ENCODE data around the gene SLC25A10.

DNA sequence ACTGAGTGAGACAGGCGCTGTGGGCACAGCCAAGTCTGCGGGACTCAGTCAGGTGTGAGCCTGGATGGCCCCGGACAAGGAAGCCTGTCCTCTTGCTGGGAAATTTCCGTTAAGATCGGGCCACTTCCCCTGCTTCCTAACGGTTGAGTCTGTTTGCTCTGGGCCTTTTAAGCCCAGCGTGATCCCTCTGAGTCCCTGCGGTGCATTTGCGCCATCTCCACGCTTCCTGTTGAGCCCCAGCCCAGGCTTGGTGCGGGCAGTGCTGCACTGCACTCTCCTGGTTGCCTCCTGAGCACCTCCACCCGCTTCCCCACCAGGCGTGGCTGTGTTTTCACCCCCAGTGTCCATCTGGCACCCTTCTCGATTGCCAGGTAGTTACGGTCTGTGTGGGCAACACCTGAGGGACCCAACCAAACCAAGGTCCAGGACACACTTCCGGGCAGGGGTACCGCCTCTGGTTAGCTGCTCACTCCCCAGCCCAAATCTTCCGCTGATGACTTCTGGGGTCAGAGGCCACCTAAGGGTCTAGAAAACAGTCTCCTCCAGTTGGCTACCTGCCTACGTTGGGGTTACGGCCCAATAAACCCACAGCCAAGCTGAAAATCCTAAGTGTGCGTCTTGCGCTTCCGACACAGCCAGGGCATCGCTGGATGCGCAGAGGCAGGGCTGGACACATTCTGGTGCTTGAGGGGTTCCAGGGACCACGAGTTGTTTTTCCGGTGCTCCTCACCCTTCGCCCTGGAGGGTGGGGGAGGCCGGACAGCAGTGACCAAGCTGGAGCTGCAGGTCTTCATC, 1.4 kb upstream of the SLC25A10 start:
- TF ChIP-seq, protein P1, sequence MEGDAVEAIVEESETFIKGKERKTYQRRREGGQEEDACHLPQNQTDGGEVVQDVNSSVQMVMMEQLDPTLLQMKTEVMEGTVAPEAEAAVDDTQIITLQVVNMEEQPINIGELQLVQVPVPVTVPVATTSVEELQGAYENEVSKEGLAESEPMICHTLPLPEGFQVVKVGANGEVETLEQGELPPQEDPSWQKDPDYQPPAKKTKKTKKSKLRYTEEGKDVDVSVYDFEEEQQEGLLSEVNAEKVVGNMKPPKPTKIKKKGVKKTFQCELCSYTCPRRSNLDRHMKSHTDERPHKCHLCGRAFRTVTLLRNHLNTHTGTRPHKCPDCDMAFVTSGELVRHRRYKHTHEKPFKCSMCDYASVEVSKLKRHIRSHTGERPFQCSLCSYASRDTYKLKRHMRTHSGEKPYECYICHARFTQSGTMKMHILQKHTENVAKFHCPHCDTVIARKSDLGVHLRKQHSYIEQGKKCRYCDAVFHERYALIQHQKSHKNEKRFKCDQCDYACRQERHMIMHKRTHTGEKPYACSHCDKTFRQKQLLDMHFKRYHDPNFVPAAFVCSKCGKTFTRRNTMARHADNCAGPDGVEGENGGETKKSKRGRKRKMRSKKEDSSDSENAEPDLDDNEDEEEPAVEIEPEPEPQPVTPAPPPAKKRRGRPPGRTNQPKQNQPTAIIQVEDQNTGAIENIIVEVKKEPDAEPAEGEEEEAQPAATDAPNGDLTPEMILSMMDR (conservative IDR thresholded peaks at IDR 0.05): no peak
- no peak for TF ChIP-seq ZFX (IDR thresholded peaks at IDR 0.05)

Measured in C4-2B (cell line).